NK-92 (cell line): ENCODE results near the gene TESMIN.

ENCODE experiments used
- DNase-seq: peaks from one replicate; lab custom pipeline; 2025; ENCODE audit not compliant: unreplicated experiment; lab: John Stamatoyannopoulos, UW

The TESMIN gene

DNA sequence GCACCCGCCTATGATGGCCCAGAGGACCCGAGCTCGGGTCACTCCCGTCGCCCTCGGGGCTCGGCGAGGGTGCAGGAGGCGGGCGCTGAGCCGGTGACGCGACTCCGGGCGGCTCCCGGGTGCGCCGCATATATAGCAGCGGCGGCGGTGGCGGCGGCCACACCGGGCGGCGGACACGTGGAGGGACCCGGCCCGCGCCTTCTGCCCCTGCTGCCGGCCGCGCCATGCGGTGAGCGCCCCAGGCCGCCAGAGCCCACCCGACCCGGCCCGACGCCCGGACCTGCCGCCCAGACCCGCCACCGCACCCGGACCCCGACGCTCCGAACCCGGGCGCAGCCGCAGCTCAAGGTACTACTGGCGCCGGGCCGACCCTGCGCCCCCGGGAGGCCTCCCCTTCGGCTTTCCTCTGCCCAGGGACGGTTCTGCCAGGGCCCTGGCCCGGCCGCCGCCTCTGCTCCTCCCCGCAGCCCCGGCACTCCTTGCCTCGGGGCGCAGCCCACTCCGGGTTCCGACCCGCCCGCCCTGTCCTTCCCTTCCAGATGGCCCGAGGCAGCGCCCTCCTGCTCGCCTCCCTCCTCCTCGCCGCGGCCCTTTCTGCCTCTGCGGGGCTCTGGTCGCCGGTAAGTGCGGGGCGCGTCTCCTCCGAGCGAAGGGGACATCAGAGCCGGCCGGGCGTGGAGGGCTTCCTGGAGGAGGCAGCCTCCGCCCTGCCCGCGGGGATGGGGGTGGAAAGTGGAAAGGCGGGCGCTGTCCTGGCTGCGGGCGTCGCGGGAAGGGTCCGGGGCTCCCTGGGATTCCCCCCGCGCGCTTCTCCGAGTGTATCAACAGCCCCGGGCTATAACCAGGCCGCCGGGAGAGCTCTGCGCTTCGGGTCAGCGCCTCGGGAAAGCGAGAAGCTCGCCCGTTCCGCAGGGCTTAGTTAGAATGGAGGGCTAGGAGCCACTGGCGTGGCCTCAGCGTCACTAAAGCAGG lies 66.6 kb downstream of the TESMIN start, which contains the start of gene GAL:
Gene GAL (plus strand): TSS at position 160 of the 972 bp plus-strand sequence. CDS start 380 bp downstream, at position 540.
- DNase-seq: no peak

DNA sequence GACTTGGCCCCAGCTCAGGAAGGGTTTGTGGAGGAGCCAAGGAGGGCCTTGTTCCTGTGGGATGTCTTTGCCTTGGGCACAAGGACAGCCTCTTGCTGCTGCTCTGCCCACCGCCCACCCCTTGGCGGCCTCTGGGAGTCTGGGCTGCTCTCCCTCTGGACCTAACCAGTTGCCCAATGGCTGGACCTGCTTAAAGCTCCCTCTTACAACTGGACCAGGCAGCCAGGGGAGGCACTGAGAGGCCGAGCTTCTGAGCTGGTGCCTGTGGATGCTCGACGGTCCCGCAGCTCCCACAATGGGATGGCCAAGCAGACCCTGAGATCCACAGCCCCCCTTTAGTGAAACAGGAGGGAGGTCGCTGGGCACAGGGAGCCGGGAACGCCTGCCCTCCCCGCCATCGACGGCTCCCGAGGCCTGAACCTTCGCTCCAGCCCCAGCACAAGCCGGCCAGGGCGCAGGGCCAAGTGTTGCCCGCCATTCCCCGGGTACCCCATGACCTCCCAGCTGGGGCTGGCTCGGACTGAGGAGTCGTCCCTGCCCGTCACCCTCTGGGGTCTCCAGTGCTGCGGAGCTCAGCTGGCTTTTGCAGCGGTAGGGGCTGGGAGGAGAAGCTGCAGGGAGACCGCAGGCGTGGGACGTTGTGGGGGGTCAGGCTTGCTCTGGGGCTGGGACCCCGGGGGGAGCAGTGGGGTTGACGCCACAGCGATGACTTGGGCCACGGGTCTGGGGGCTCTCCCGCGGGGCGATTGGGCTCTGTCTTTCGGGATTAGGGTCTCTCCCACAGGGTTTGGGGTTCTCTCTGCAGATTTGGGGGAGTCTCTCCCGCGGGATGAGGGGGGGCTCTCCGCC lies 67.6 kb downstream of the TESMIN start:
- no peak for DNase-seq

DNA sequence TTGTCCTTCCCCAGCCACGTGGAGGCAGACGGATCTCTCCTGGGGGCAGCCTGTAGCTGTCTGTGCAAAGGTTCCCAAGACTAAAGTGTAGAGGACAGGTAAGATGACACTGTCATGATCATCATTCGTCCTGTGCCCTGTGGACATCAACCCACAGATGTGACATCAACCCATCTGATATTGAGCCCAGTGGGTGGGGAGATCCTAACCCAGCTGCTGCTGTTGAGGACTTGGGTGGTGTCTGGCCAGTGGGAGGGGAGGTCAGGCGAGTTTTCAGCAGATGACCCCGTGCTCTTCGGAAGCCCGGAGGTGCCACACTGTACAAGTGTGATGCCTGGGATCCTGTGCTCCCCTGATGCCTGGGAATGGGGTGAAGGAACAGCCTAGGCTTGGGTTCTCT lies 68.2 kb downstream of the TESMIN start:
- no peak for DNase-seq

GRCh38 chr11:68682531-68682961 lies 68.8 kb downstream of the TESMIN start:
- no peak for DNase-seq

- DNase-seq: no peak
These were observed 70.6 kb downstream of the TESMIN start for GRCh38 chr11:68680541-68681231.

- no peak for DNase-seq
These were observed 73.3 kb downstream of the TESMIN start for GRCh38 chr11:68678031-68678441.

DNA sequence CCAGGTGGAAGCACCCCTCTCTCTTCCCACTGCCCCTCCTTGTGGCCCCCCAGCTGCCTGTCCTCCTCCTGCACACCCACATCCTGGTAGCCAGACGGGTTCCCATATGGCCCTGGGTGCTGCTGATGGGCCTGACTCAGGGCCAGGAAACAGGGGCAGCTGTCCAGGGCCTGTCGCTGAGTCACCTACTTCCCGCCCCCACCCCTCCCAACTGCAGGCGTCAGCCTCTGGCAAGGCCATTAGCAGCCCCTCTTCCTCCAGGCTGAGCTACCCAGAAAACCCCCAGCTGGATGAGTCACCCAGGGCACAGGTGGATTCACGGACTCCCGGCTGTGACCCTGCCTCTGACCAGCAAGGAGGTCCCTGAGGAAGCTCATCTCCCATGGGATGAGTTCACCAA lies 73.9 kb downstream of the TESMIN start:
- no peak for DNase-seq

- no peak for DNase-seq
These were observed 76.9 kb downstream of the TESMIN start for GRCh38 chr11:68674461-68674860.

GRCh38 chr11:68673991-68674390 lies 77.3 kb downstream of the TESMIN start:
- no peak for DNase-seq

GRCh38 chr11:68673306-68673945 lies 77.9 kb downstream of the TESMIN start:
- no peak for DNase-seq

DNA sequence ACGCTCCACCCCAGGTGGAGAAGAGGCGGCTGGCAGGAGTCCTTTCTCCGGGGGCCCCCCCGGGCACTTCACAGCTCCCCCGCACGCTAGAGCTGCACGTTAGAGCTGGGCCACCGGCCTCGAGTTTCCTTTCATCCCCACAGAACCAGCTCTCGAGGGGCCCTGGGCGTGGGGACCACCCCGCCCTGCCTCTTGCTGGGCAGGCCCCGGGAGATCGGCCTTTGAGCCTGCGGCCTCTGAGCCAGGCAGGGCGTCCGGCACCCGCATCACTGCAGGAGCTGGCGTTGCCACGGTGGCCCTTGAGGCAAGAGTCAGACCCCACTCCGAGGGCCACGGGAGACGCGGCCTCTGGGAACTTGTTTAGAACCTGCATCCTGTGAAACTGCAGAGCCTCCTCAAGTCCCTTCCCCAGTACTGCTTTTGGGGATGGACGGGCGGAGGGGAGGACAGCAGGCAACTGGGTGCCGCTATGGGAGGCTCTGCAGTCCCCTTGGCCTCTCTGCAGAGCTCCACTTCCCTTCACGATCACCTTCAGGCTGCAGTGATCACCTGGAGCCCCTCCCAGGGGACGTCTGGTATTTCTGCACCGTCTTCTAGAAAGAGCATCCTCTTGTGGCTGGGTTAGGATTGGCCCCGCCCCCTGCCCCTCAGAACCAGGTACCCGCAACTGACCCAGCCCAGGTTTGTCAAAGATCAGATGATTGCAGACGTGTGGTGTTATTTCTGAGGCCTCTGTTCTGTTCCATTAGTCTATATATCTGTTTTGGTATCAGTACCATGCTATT lies 80.9 kb downstream of the TESMIN start:
- no peak for DNase-seq

DNA sequence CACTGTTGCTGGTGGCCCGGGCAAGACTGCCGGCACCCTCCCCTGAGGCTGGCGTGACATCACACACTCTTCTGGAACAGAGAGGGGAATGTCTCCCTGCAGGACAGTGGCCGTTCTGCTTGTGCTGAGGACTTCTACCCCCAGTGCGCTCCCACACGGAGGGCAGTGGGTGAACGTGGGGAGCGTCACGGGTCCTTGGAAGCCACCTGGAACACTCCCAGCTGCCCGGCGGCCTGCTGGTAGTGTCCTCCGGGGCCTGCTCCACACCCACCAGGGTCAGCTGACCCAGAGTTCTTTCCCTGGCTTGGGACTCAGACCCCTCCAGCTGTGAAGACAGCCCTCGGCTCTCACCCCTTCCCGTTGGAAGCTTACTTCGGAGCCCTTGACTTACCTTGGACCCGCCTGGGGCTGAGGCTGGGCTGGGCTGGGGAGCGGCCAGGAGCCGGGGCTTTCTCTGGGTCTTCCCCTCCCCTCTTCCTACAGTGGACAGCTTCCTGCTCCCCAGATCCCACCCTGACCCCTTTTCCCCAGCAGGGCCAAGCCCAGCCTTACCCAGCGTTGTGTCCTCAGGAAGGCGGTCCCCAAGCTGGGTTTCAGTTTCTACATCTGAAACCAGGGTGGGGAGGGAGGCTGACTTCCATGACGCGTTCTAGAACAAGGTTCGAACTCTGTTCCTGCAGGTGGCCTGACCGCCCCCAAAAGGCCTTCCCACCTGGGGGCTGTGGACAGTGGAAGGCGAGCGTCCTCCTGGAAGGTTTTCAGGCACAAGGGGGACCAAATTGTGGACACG lies 81.8 kb downstream of the TESMIN start:
- no peak for DNase-seq

DNA sequence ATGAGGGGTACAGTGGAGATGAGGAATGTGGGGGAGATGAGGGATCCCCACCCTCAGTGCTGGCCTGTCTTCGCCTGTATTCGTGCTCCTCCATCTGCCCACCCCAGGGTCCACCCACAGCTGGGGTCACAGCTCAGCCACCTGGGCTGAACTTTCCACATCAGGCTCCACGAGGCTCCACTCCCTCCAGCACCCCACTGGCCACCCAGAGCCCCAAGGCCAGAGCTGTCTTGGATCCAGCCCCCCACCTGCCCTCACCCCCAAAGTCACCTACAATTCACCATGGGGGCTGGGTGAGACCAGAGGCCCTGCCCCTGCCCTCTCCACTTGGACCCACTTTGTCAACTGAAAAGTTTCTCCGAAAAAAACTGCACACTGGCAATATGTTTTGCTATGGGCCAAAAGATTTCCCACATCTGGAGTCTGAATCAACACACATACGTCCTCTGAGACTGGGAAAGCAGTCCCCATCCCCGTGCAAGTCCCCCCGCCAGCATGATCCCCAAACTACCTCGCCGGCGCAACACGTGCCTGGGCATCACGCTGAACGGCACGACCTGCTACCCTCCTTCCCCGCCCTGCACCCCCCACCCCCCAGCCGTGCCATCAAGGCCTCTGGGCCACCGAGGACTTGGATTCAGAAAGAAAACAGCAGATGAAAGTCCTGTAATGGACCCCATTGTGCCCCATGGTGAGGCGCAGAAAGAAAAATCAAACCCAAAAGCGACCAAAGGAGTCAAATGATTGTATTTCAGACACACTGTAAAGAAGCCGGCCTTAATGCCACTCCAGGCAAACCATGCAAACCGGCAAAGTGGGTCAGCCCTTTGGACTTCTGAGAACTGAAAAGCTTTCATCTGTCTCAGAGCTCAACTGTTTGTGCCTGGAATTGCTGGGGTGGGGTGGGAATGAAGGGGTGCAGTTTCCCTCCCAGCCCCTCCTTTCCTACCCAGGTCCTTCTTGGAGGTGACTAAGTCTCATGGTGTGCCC lies 83.5 kb downstream of the TESMIN start:
- no peak for DNase-seq

DNA sequence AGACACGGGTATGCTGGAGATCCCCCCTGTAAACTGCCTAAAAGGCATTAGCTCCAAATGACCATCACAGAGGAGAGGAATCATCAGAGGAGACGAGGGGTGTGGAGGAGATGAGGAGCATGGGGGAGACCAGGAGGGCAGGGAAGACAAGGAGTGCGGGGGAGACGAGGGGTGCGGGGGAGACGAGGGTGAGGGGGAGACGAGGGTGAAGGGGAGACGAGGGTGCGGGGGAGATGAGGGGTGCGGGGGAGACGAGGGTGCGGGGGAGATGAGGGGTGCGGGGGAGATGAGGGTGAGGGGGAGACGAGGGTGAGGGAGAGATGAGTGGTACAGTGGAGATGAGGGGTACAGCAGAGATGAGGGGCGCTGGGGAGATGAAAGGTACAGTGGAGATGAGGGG lies 84.5 kb downstream of the TESMIN start:
- DNase-seq: no peak

DNA sequence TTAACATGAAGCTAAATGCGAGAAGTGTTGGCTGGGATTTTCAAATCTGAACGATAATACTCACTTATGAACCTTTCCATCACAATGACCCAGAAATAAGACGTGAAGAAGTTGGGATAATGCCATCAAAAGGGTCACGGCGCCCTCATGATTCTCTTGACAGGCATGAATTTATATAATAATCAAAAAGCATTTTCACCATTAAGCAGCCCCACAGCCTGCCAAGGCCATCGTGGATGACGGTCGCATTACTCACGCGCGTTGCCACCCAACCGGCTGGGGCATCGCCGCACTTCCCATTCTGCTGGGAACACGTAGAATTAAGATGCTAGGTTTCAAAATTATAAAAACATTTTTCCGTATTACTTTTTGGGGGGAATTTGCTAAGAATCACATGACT lies 85.9 kb downstream of the TESMIN start:
- DNase-seq: no peak

DNA sequence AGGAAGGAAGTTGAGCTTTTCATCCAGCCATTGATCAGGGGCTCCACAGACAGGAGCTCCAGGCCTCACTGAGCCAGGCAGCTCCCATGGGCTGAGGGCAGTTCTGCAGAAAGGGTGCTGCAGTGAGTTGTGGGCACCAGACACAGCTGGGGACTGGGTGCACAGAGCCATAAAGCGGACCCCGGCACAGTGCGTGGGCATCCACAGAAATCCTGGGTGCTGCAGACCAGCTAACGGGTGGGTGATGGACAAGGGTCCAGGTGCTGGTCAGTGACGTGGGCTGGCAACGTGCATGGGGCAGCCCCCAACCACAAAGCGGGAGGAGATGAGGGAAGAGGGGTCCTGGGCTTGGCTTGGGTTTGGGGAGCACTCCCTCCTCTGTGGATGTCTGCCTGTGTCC lies 86.4 kb downstream of the TESMIN start:
- no peak for DNase-seq

- DNase-seq: no peak
These were observed 87.2 kb downstream of the TESMIN start for GRCh38 chr11:68664141-68664540.

GRCh38 chr11:68663482-68664010 lies 87.8 kb downstream of the TESMIN start:
- DNase-seq: no peak
